HUES64 (cell line): ENCODE measurements around the gene SPACA4.

ENCODE experiments used
- H3K27ac ChIP-seq: 2 replicates; pipeline ENCODE4 v1.7.0; 2013; ENCODE audit warnings: low read depth, low read length, inconsistent platforms
- H3K27me3 ChIP-seq: 2 replicates; pipeline ENCODE4 v1.6.1; 2013; ENCODE audit warnings: mild to moderate bottlenecking, low read length; ENCODE audit not compliant: insufficient read depth
- H3K36me3 ChIP-seq: 2 replicates; pipeline ENCODE4 v1.6.1; 2013; ENCODE audit warnings: mild to moderate bottlenecking, low read length; ENCODE audit not compliant: insufficient read depth
- H3K4me1 ChIP-seq: 2 replicates; pipeline ENCODE4 v1.6.1; 2013; ENCODE audit warnings: mild to moderate bottlenecking, low read length, moderate library complexity; ENCODE audit not compliant: insufficient read depth
- H3K4me3 ChIP-seq: 2 replicates; pipeline ENCODE4 v1.5.1; 2013; ENCODE audit warnings: mild to moderate bottlenecking, low read length, moderate library complexity
- H3K9ac ChIP-seq: 2 replicates; pipeline ENCODE4 v1.6.1; 2013; ENCODE audit warnings: mild to moderate bottlenecking, low read depth, low read length
- H3K9me3 ChIP-seq: 2 replicates; pipeline ENCODE4 v1.6.1; 2013; ENCODE audit warnings: low read depth, low read length; ENCODE audit not compliant: insufficient read depth
- WGBS: fragments of 150-250, 120-280 bp; methylation state at CpG from one replicate; pipeline ENCODE4 v1.1.7; 2013; ENCODE audit warnings: missing lambda C conversion rate; 5-methylcytosine and 5-hydroxymethylcytosine counted together

The SPACA4 gene

DNA sequence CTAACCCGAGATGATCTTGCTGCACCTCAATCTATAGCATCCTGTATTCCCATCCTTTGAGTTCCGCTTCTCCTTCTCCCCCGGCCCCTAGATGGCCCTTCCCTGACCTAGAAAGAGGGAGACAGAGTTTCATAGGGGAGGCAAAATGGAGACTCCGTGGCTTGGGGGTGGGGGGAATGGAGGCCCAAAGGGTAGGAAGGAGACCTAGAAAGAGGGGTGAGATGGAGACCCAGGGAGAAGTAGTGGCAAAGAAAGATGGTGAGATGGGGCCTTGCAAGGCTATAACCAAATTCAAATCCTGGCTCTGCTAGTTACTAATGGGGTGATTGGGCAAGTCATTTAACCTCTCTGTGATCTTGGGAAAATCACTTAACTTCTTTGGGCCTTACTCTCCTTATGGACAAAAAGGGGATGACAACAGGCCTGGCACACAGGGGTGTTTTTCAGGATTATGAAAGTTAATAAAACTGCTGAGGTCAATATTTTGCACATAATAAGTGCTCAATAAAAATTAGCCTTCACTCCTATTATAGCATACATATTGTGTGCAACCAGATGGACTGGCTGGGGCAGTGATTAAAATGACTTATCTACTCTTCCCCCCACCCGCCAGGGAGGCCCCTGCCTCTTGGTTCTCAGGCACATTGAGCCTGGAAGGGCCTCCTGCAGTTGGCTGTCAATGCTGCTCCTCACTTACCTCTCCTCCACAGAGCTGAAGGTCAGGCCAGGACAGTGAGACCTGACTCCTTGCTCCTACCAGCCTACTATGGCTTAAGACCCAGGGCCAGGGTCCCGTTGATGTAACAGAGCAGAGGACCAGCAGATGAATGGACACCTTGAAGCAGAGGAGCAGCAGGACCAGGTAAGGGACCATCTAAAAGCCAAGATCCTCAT is 13.4 kb downstream of the SPACA4 start:
- no peaks in the 10 kb centered on the region for H3K9me3 ChIP-seq
- peaks cover 35% of the 10 kb centered on the region for H3K36me3 ChIP-seq
- 37% methylated on average over 5 of the region's 6 CpGs for WGBS
- H3K27ac ChIP-seq, result peak overlapping the region; percentile 99
- peak overlapping the region; percentile 97 for H3K4me3 ChIP-seq
- H3K27me3 ChIP-seq, result no peaks in the 10 kb centered on the region
- H3K4me1 ChIP-seq, result peaks cover 41% of the 10 kb centered on the region
- H3K9ac ChIP-seq, result peak overlapping the region; percentile 83

DNA sequence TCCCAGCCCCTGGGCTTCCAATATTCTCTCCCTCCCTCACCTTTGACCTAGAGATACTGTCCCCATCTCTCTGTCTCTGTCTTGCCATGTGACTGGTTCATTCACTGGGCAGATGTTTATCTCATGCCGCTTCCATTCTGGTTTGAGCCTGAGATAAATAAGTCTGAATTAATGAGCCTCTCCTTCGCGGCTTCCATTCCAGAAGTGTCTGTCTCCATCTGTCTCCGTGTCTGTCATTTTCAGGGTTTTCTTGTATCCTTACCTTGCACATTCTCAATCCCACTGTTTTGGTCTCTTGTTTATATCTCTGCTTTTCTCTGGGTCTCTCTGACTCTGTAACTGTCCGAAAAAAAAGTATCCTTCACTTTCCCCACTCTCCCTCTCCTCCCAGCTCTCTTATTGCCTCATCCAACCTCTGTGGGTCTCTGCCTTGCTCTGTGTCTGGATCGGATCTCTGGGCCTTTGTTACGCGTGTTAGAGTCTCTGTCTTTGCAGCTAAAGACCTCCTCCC is 17.1 kb downstream of the SPACA4 start:
- H3K27ac ChIP-seq, result peak overlapping the region; percentile 75

DNA sequence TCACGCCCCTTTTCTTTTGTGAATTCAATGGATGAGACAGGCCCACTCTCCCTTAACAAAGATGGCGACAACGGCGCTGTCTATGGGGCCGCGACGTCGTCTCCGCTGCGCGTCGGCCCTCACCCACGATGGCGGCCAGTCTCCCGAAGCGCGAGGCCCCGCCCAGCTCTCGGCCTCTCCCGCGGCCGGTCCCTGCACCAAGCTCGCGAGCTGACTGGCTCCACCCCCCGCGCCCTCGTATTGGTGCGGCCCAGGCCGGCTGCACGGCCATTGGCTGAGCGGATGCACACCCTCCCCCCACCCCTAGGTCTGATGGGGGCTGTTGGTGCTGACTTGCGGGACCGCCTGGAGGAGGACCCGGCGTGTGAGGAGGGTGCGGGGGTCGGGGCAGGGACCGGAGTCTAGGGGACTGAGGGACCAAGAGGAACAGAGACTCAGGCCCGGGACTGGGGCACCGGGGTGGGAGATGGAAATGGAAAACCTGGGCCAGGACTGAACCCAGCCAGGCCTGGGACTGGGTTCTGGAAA is 17.6 kb downstream of the SPACA4 start:
- peaks cover 17% of the 10 kb centered on the region for H3K4me1 ChIP-seq
- H3K4me3 ChIP-seq, result peak overlapping the region; percentile 77
- peak overlapping the region; percentile 82 for H3K27ac ChIP-seq
- peak overlapping the region; percentile 80 for H3K9ac ChIP-seq
- H3K36me3 ChIP-seq, result 0 out of 2 replicates have a peak, but pooled peaks cover 3% of the 10 kb centered on the region
- H3K9me3 ChIP-seq, result no peaks in the 10 kb centered on the region
- H3K27me3 ChIP-seq, result no peaks in the 10 kb centered on the region
- under 1% methylated on average over 39 of the region's 40 CpGs for WGBS

More for the DNA sequence above, 17.1 kb downstream of the SPACA4 start:
- no peaks in the 10 kb centered on the region for H3K9me3 ChIP-seq
- no peaks in the 10 kb centered on the region for H3K27me3 ChIP-seq
- H3K36me3 ChIP-seq, result 0 out of 2 replicates have a peak, but pooled peaks cover 3% of the 10 kb centered on the region
- peak overlapping the region; percentile 75 for H3K9ac ChIP-seq
- H3K4me1 ChIP-seq, result peaks cover 17% of the 10 kb centered on the region
- 38% methylated on average over 8 of the region's 8 CpGs for WGBS
- H3K4me3 ChIP-seq, result peak overlapping the region; percentile 51

DNA sequence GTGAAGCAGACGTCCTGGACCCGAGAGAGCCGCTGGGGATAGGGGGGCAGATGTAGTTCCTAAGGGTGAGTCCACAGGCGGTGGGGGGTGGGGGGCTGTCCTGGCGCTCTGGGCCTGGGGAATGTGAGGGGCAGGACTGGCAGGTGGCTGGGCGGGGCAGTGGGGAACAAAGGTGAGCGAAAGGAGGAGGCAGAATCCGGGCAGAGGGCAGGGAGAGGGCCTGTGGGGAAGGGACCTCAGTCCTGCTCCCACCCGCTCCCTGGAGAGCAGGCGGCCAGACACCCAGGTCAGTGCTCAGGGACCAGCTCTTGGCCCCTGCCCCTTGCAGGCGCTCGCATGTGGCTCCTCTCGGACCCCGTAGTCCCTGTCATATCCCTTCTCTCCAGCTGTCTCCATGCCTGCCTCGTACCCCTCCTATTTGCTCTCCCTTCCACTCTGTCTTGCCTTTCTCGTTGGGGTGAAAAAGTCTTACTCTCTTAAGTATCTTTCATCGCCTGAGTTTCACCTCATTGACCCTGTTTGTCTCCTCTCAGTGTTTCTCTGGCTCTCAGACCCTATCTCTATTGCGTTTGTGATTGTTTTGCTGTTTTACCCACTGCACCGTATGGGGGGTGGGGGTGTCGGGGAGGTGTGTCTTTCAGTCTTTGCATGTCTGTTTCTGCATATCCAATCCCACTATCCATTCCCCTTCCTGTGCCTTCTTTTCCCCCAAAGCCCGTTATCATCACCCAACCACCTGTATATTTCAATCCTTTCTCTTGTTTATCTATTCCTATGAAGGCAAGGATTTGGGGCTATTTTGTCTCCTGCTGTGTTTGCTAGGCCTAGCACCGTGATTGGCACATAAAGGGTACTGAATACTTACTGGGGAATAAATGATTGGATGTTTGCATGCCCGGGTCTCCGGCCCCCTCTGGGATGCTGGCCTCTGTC is 18.5 kb downstream of the SPACA4 start:
- H3K4me3 ChIP-seq, result peak overlapping the region; percentile 77
- peak overlapping the region; percentile 80 for H3K9ac ChIP-seq
- peaks cover 15% of the 10 kb centered on the region for H3K4me1 ChIP-seq
- H3K27ac ChIP-seq, result peak overlapping the region; percentile 82; the same call in 1 of the 2 replicates
- H3K27me3 ChIP-seq, result no peaks in the 10 kb centered on the region
- no peaks in the 10 kb centered on the region for H3K9me3 ChIP-seq
- 0 out of 2 replicates have a peak, but pooled peaks cover 3% of the 10 kb centered on the region for H3K36me3 ChIP-seq
- 50% methylated on average over 21 of the region's 24 CpGs for WGBS

DNA sequence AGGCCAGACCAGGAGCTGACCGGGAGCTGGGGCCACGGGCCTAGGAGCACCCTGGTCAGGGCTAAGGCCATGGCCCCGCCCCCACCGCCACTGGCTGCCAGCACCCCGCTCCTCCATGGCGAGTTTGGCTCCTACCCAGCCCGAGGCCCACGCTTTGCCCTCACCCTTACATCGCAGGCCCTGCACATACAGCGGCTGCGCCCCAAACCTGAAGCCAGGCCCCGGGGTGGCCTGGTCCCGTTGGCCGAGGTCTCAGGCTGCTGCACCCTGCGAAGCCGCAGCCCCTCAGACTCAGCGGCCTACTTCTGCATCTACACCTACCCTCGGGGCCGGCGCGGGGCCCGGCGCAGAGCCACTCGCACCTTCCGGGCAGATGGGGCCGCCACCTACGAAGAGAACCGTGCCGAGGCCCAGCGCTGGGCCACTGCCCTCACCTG is 19.4 kb downstream of the SPACA4 start:
- Histone ChIP-seq H3K9me3 (no peaks in the 10 kb centered on the region), H3K36me3 (0 out of 2 replicates have a peak, but pooled peaks cover 3% of the 10 kb centered on the region), H3K9ac (no peak overlapping the region), H3K27me3 (no peaks in the 10 kb centered on the region), H3K4me1 (peaks cover 13% of the 10 kb centered on the region), H3K27ac (no peak overlapping the region), H3K4me3 (no peak overlapping the region)
- WGBS, result 95% methylated on average over 30 of the region's 30 CpGs

DNA sequence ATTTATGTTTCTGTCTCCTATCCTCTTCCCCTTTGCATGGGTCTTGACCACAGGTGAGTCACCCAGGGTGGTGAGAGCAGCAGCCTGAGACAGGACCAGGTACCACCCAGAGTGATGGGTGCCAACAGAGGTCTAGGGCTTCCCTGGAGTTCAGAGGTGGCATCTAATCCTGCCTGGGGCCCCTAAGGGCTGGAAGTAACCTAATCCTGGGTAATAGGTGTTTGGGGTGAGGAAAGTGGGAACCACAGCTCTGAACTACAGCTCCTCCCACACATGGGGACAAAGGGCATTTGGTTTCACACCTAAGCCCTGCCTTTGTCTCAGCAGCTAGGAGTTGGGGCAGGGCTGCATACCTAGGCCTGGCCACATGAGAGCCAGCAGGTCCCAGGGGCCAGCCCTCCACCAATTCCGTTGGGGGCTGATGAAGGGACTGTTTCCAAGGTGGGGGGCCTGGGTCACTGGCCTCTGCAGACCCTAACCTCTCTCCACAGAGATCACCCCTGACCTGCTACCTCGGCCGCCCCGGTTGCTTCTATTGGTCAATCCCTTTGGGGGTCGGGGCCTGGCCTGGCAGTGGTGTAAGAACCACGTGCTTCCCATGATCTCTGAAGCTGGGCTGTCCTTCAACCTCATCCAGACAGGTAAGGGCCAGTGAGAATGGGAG is 20.8 kb downstream of the SPACA4 start:
- Histone ChIP-seq H3K9ac (no peak overlapping the region), H3K9me3 (no peaks in the 10 kb centered on the region), H3K36me3 (0 out of 2 replicates have a peak, but pooled peaks cover 3% of the 10 kb centered on the region), H3K27me3 (no peaks in the 10 kb centered on the region), H3K4me1 (peaks cover 13% of the 10 kb centered on the region), H3K27ac (peak overlapping the region; percentile 25; the same call in 1 of the 2 replicates), H3K4me3 (no peak overlapping the region)
- WGBS, result 85% methylated on average over 6 of the region's 6 CpGs

DNA sequence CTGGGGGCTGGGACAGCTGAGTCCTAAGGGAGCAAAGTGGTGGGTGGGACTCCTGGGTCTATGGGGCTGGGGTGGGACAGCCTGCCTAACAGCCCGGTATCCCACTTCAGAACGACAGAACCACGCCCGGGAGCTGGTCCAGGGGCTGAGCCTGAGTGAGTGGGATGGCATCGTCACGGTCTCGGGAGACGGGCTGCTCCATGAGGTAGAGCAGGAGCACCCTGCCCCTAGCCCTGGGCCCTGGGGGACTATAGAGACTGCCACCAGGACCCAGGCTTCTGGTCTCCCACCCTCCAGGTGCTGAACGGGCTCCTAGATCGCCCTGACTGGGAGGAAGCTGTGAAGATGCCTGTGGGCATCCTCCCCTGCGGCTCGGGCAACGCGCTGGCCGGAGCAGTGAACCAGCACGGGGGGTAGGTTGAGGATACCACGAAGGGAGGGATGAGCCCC is 21.3 kb downstream of the SPACA4 start:
- H3K9ac ChIP-seq, result no peak overlapping the region
- no peak overlapping the region; the same call in 1 of the 2 replicates for H3K27ac ChIP-seq
- 92% methylated on average over 17 of the region's 17 CpGs for WGBS
- peaks cover 13% of the 10 kb centered on the region for H3K4me1 ChIP-seq
- no peaks in the 10 kb centered on the region for H3K9me3 ChIP-seq
- H3K36me3 ChIP-seq, result 0 out of 2 replicates have a peak, but pooled peaks cover 4% of the 10 kb centered on the region
- H3K27me3 ChIP-seq, result no peaks in the 10 kb centered on the region
- H3K4me3 ChIP-seq, result no peak overlapping the region

DNA sequence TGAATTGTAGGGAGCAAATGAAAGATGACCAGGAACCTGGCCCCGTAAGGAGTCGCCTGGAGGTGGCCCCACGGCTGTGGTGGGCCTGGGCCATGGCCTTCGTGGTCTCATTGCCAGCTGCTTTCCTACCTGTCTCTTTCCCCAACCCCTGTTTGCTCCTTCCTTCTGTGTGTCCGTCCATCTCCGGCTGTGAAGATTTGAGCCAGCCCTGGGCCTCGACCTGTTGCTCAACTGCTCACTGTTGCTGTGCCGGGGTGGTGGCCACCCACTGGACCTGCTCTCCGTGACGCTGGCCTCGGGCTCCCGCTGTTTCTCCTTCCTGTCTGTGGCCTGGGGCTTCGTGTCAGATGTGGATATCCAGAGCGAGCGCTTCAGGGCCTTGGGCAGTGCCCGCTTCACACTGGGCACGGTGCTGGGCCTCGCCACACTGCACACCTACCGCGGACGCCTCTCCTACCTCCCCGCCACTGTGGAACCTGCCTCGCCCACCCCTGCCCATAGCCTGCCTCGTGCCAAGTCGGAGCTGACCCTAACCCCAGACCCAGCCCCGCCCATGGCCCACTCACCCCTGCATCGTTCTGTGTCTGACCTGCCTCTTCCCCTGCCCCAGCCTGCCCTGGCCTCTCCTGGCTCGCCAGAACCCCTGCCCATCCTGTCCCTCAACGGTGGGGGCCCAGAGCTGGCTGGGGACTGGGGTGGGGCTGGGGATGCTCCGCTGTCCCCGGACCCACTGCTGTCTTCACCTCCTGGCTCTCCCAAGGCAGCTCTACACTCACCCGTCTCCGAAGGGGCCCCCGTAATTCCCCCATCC is 22.1 kb downstream of the SPACA4 start:
- Histone ChIP-seq H3K4me3 (no peak overlapping the region), H3K9me3 (no peaks in the 10 kb centered on the region), H3K27me3 (no peaks in the 10 kb centered on the region), H3K36me3 (0 out of 2 replicates have a peak, but pooled peaks cover 5% of the 10 kb centered on the region), H3K9ac (no peak overlapping the region), H3K4me1 (peaks cover 8% of the 10 kb centered on the region), H3K27ac (no peak overlapping the region)
- WGBS, result 91% methylated on average over 34 of the region's 34 CpGs

DNA sequence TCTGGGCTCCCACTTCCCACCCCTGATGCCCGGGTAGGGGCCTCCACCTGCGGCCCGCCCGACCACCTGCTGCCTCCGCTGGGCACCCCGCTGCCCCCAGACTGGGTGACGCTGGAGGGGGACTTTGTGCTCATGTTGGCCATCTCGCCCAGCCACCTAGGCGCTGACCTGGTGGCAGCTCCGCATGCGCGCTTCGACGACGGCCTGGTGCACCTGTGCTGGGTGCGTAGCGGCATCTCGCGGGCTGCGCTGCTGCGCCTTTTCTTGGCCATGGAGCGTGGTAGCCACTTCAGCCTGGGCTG is 22.7 kb downstream of the SPACA4 start:
- no peaks in the 10 kb centered on the region for H3K27me3 ChIP-seq

More for the DNA sequence above, 22.7 kb downstream of the SPACA4 start:
- H3K4me3 ChIP-seq, result no peak overlapping the region; the same call in 1 of the 2 replicates
- no peaks in the 10 kb centered on the region for H3K9me3 ChIP-seq
- peak overlapping the region; percentile 8; the same call in 1 of the 2 replicates for H3K27ac ChIP-seq
- 0 out of 2 replicates have a peak, but pooled peaks cover 5% of the 10 kb centered on the region for H3K36me3 ChIP-seq
- 96% methylated on average over 22 of the region's 22 CpGs for WGBS
- no peak overlapping the region for H3K9ac ChIP-seq
- peaks cover 12% of the 10 kb centered on the region for H3K4me1 ChIP-seq
